Pons (tissue), 1 donor: ENCODE measurements around the gene C22orf23.
"Not testable (repeated sequence)": the region's sequence is repeated elsewhere in the genome, so short reads cannot be mapped to it uniquely, and the experiment has no call there.

ENCODE experiments used
- DNase-seq: peaks from one replicate; pipeline ENCODE4 v3.0.0-alpha.2; 2016; ENCODE audit warnings: low spot score

C22orf23 gene

GRCh38 chr22:37954686-37955085 is 1.3 kb upstream of the C22orf23 start:
- no peak for DNase-seq

- peak; percentile 43 for DNase-seq
Observed at GRCh38 chr22:37953062-37953436, 352 bp downstream of the C22orf23 start.

- DNase-seq, result not testable (repeated sequence)
Observed at GRCh38 chr22:37952629-37953028, 772 bp downstream of the C22orf23 start.

- DNase-seq, result no peak
Observed at GRCh38 chr22:37951305-37951704, 2.1 kb downstream of the C22orf23 start.

- DNase-seq, result not testable (repeated sequence)
Observed at GRCh38 chr22:37947142-37947795, 6.1 kb downstream of the C22orf23 start.

GRCh38 chr22:37944423-37944822 is 9.0 kb downstream of the C22orf23 start:
- DNase-seq, result not testable (repeated sequence)

- no peak for DNase-seq
Observed at GRCh38 chr22:37943825-37944198, 9.6 kb downstream of the C22orf23 start.

- no peak for DNase-seq
Observed at GRCh38 chr22:37943136-37943824, 10.1 kb downstream of the C22orf23 start.

- no peak for DNase-seq
Observed at GRCh38 chr22:37942133-37942532, 11.3 kb downstream of the C22orf23 start.

- DNase-seq, result no peak
Observed at GRCh38 chr22:37940698-37941376, 12.6 kb downstream of the C22orf23 start.

GRCh38 chr22:37933711-37934376 is 19.6 kb downstream of the C22orf23 start:
- DNase-seq, result peak; percentile 84

GRCh38 chr22:37932821-37933578 is 20.4 kb downstream of the C22orf23 start:
- no peak for DNase-seq

GRCh38 chr22:37932401-37932800 is 21.0 kb downstream of the C22orf23 start:
- no peak for DNase-seq

GRCh38 chr22:37931893-37932389 is 21.5 kb downstream of the C22orf23 start:
- no peak for DNase-seq

GRCh38 chr22:37930952-37931440 is 22.4 kb downstream of the C22orf23 start:
- no peak for DNase-seq

- no peak for DNase-seq
Observed at GRCh38 chr22:37930270-37930951, 23.0 kb downstream of the C22orf23 start.

- DNase-seq, result no peak
Observed at GRCh38 chr22:37929390-37929789, 24.0 kb downstream of the C22orf23 start.

GRCh38 chr22:37927637-37927936 is 25.8 kb downstream of the C22orf23 start:
- DNase-seq, result no peak

- DNase-seq, result peak; percentile 43
Observed at GRCh38 chr22:37926771-37927636, 26.4 kb downstream of the C22orf23 start.

GRCh38 chr22:37926358-37926757 is 27.0 kb downstream of the C22orf23 start:
- no peak for DNase-seq
